ENCODE results near the gene NONO.

The NONO gene

DNA sequence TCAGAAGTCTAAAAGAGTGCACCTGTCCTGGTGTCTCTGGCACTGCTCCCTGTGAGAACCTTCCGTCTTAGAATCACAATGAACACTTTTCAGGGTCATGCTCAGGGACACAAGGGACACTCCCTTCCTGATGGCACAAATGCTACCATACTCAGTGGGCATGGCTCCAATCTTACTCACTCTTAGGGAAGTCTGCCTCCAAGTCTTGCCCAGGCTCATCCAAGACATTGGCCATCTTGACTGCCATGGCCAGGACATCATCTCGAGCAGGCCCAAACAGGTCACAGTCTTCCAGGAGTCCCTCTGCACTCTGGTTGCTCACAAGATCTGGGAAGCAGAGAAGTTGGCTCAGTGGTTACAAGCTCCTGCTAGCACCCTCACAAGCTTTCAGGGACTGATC is 38.3 kb upstream of the NONO start:
- no peak for DNase-seq
- ChIA-PET CTCF (interaction anchor here (1.3 kb wide), 1 partner anchor 9 kb away, joined by 3 read pairs; the partner anchor contains the start of gene ZMYM3), POLR2A (no interaction called here)
- Histone ChIP-seq H3K4me3 (ENCODE audit: control insufficient read depth in 1 of 7, extremely low read depth in 1 of 7, insufficient read depth in 4 of 7, low read depth in 2 of 7, low read length in 6 of 7) (peak overlapping the region in 1 of 7 experiments; percentile 2), H3K9me3 (ENCODE audit: control extremely low read depth in 1 of 5, control insufficient read depth in 4 of 5, insufficient read depth in 2 of 5, low read depth in 1 of 5, low read length in 4 of 5) (peaks cover 0 to under 1% (median 0%) of the 10 kb centered on the region in 5 experiments), H3K4me1 (ENCODE audit: control extremely low read depth in 1 of 4, control insufficient read depth in 4 of 4, insufficient read depth in 4 of 4, low read length in 3 of 4) (no peaks in the 10 kb centered on the region), H3K27ac (ENCODE audit: insufficient read depth in 1 of 2, low read depth in 1 of 2, low read length in 2 of 2, poor library complexity in 1 of 2, severe bottlenecking in 2 of 2) (no peak overlapping the region), H3K27me3 (replicated peaks in 2 of 5; ENCODE audit: control insufficient read depth in 4 of 5, insufficient read depth in 5 of 5, low read length in 4 of 5) (no peaks in the 10 kb centered on the region), H3K36me3 (ENCODE audit: control insufficient read depth in 4 of 4, insufficient read depth in 4 of 4, low read length in 3 of 4) (peaks cover 20 to 96% (median 58%) of the 10 kb centered on the region in 4 experiments)
- 90% methylated on average over 2 of the region's 2 CpGs for WGBS (ENCODE audit: insufficient coverage)

DNA sequence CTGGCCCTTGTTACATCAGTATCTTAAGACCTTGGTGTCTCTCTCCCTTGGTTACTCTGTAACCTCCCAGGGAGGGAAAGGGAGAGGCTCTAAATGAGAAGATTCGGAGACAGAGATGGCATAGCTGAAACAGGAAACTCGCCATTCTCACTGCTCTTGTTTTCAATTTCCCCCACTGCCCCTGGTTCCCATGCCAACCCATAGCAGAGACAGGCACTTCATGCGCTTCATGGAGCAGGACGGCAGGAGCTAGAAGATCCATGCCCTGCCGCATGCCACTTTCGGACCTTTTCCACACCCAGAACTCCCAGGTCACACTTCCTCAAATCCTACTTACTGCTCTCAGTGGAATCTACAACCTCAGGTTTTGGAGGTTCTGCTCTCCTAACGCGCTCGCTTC is 32.6 kb upstream of the NONO start:
- DNase-seq, result no peak
- CTCF ChIA-PET, result no interaction called here
- Histone ChIP-seq H3K27me3 (replicated peaks in 2 of 5; ENCODE audit: control insufficient read depth in 4 of 5, insufficient read depth in 5 of 5, low read length in 4 of 5) (no peaks in the 10 kb centered on the region), H3K27ac (ENCODE audit: insufficient read depth in 1 of 2, low read depth in 1 of 2, low read length in 2 of 2, poor library complexity in 1 of 2, severe bottlenecking in 2 of 2) (peak overlapping the region in 1 of 2 experiments; percentile 39), H3K4me3 (ENCODE audit: control insufficient read depth in 1 of 7, extremely low read depth in 1 of 7, insufficient read depth in 4 of 7, low read depth in 2 of 7, low read length in 6 of 7) (peak overlapping the region in 3 of 7 experiments; percentile 15 to 92 (median 71)), H3K9me3 (ENCODE audit: control extremely low read depth in 1 of 5, control insufficient read depth in 4 of 5, insufficient read depth in 2 of 5, low read depth in 1 of 5, low read length in 4 of 5) (peaks cover 0 to 1% (median 0%) of the 10 kb centered on the region in 5 experiments), H3K4me1 (ENCODE audit: control extremely low read depth in 1 of 4, control insufficient read depth in 4 of 4, insufficient read depth in 4 of 4, low read length in 3 of 4) (peaks cover 0 to 32% (median 29%) of the 10 kb centered on the region in 4 experiments), H3K36me3 (ENCODE audit: control insufficient read depth in 4 of 4, insufficient read depth in 4 of 4, low read length in 3 of 4) (peaks cover 10 to 47% (median 32%) of the 10 kb centered on the region in 4 experiments)
- 50% methylated on average over 3 of the region's 9 CpGs for WGBS (ENCODE audit: insufficient coverage)
- POLR2A ChIA-PET, result no interaction called here

DNA sequence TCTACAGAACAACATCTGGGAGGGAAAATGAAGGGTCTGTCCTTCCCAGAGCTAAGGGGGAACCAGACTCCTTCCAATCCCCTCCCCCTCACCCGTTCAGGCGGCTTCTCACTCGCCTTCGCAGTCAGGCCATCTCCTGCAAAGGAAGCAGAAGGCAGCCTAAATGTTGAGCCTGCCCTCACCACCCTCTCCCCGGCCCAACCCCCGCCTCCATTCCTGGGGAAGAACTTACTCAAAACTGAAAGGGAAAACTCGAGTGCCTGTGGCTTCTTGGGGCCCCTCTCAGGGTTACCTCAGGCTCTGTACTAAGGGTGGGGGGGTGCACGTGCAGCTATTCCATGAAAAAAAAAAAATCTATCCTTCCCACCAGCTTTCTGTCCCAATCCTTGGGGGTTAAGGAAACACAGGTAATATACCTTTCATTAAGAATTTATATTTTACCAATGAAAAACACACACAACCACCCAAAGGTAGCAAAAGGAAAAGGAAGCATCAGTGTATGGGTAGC is 31.9 kb upstream of the NONO start:
- peaks cover 9 to 42% (median 29%) of the 10 kb centered on the region in 4 experiments for H3K36me3 ChIP-seq (ENCODE audit: control insufficient read depth in 4 of 4, insufficient read depth in 4 of 4, low read length in 3 of 4)
- POLR2A ChIA-PET, result no interaction called here
- H3K9me3 ChIP-seq (ENCODE audit: control extremely low read depth in 1 of 5, control insufficient read depth in 4 of 5, insufficient read depth in 2 of 5, low read depth in 1 of 5, low read length in 4 of 5), result peaks cover 0 to 1% (median 0%) of the 10 kb centered on the region in 5 experiments
- H3K4me1 ChIP-seq (ENCODE audit: control extremely low read depth in 1 of 4, control insufficient read depth in 4 of 4, insufficient read depth in 4 of 4, low read length in 3 of 4), result peaks cover 0 to 34% (median 30%) of the 10 kb centered on the region in 4 experiments
- 16% methylated on average over 4 of the region's 8 CpGs for WGBS (ENCODE audit: insufficient coverage)
- CTCF ChIA-PET, result interaction anchor here (0.7 to 1.2 kb wide), 2 partner anchors 24 to 32 kb away, joined by 3 read pairs; partner anchors contain the start of gene NONO
- DNase-seq, result peak in 2 of 3 donors; percentile 48 to 55
- H3K4me3 ChIP-seq (ENCODE audit: control insufficient read depth in 1 of 7, extremely low read depth in 1 of 7, insufficient read depth in 4 of 7, low read depth in 2 of 7, low read length in 6 of 7), result peak overlapping the region in 5 of 7 experiments; percentile 50 to 92 (median 73)
- H3K27ac ChIP-seq (ENCODE audit: insufficient read depth in 1 of 2, low read depth in 1 of 2, low read length in 2 of 2, poor library complexity in 1 of 2, severe bottlenecking in 2 of 2), result peak overlapping the region in 1 of 2 experiments; percentile 39
- H3K27me3 ChIP-seq (replicated peaks in 2 of 5; ENCODE audit: control insufficient read depth in 4 of 5, insufficient read depth in 5 of 5, low read length in 4 of 5), result no peaks in the 10 kb centered on the region

DNA sequence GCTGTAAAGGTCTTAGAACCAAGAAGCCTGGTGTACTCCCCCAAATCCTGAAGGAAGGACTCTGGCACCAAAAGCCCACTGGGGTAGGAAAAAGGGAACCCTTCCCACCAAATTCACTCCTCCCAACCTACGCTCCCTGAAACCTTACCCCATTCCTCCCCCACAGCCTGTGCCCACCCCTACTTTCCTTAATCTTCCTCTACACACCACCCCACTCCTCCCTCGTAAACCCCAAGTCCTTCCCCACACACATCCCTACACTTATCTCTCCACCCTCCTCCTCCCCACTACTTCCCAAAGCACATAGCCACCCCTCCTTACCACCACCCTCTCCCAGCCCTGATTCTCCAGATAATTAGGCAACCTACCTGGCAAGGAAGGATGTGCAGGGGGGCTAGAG is 31.2 kb upstream of the NONO start:
- DNase-seq, result no peak
- H3K9me3 ChIP-seq (ENCODE audit: control extremely low read depth in 1 of 5, control insufficient read depth in 4 of 5, insufficient read depth in 2 of 5, low read depth in 1 of 5, low read length in 4 of 5), result peaks cover 0 to 1% (median 0%) of the 10 kb centered on the region in 5 experiments
- peak overlapping the region in 6 of 7 experiments; percentile 50 to 92 (median 76) for H3K4me3 ChIP-seq (ENCODE audit: control insufficient read depth in 1 of 7, extremely low read depth in 1 of 7, insufficient read depth in 4 of 7, low read depth in 2 of 7, low read length in 6 of 7)
- peaks cover 4 to 35% (median 23%) of the 10 kb centered on the region in 4 experiments for H3K36me3 ChIP-seq (ENCODE audit: control insufficient read depth in 4 of 4, insufficient read depth in 4 of 4, low read length in 3 of 4)
- peak overlapping the region in 1 of 2 experiments; percentile 83 for H3K27ac ChIP-seq (ENCODE audit: insufficient read depth in 1 of 2, low read depth in 1 of 2, low read length in 2 of 2, poor library complexity in 1 of 2, severe bottlenecking in 2 of 2)
- POLR2A ChIA-PET, result no interaction called here
- CTCF ChIA-PET, result interaction anchor here (1.1 to 1.2 kb wide), 3 partner anchors 8 to 72 kb away, joined by 3 read pairs; partner anchors contain the start of gene NONO
- 66% methylated on average over 2 of the region's 2 CpGs for WGBS (ENCODE audit: insufficient coverage)
- peaks cover 0 to 34% (median 30%) of the 10 kb centered on the region in 4 experiments for H3K4me1 ChIP-seq (ENCODE audit: control extremely low read depth in 1 of 4, control insufficient read depth in 4 of 4, insufficient read depth in 4 of 4, low read length in 3 of 4)
- no peaks in the 10 kb centered on the region for H3K27me3 ChIP-seq (replicated peaks in 2 of 5; ENCODE audit: control insufficient read depth in 4 of 5, insufficient read depth in 5 of 5, low read length in 4 of 5)

DNA sequence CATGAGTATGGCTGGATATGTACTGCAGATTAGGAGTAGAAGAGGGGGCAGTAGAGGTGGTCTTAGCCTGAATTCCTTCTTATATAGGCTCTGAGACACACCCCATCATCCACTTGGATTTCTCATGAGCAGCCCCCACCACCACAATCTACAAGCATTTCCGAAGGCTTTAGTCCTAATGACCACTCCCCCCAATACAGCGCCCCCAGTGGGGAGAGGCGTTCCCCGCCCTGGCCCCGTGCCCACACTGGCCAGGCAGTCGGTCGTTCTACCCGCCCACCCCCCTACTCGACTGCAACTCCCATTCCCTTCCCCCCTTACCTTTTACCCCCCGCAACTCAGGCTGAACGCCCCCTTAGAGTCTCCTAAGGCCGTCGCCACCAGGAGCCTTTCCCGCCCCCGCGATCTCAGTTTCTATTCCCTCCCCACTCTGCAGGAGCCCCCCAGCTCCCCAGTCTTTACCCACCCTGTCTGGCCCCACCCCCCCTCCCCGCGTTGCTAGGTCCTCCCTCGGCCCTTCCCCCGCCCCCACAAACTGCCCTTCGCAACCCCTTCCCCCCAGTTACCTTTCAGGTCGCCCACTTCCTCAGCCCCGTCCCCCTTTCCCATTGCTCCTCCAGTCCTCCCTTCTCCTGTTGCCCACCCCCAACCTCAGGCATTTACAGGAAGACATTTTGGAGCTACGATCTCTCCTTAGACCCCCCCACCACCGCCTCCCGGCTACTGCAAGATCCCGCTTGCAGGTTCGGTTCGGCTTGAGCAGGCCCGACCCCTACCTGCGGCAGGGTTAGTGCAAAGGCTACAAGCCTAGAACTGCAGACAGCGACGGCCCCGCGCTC is 30.0 kb upstream of the NONO start:
- ChIA-PET POLR2A (interaction anchor here (1.6 kb wide), 1 partner anchor 112 kb away, joined by 3 read pairs; the partner anchor contains the start of gene TAF1), CTCF (interaction anchor here (1.3 kb wide), 1 partner anchor 14 kb away, joined by 4 read pairs; no protein-coding TSS in a partner anchor)
- Histone ChIP-seq H3K4me1 (ENCODE audit: control extremely low read depth in 1 of 4, control insufficient read depth in 4 of 4, insufficient read depth in 4 of 4, low read length in 3 of 4) (peaks cover 0 to 34% (median 30%) of the 10 kb centered on the region in 4 experiments), H3K4me3 (ENCODE audit: control insufficient read depth in 1 of 7, extremely low read depth in 1 of 7, insufficient read depth in 4 of 7, low read depth in 2 of 7, low read length in 6 of 7) (peak overlapping the region; percentile 60 to 92 (median 75)), H3K9me3 (ENCODE audit: control extremely low read depth in 1 of 5, control insufficient read depth in 4 of 5, insufficient read depth in 2 of 5, low read depth in 1 of 5, low read length in 4 of 5) (peaks cover 0 to 1% (median 0%) of the 10 kb centered on the region in 5 experiments), H3K27me3 (replicated peaks in 2 of 5; ENCODE audit: control insufficient read depth in 4 of 5, insufficient read depth in 5 of 5, low read length in 4 of 5) (no peaks in the 10 kb centered on the region), H3K36me3 (ENCODE audit: control insufficient read depth in 4 of 4, insufficient read depth in 4 of 4, low read length in 3 of 4) (peaks cover 3 to 23% (median 14%) of the 10 kb centered on the region in 4 experiments), H3K27ac (ENCODE audit: insufficient read depth in 1 of 2, low read depth in 1 of 2, low read length in 2 of 2, poor library complexity in 1 of 2, severe bottlenecking in 2 of 2) (peak overlapping the region; percentile 54 to 83)
- peak; percentile 29 to 59 (median 57) for DNase-seq
- WGBS (ENCODE audit: insufficient coverage), result 32% methylated on average over 16 of the region's 35 CpGs

DNA sequence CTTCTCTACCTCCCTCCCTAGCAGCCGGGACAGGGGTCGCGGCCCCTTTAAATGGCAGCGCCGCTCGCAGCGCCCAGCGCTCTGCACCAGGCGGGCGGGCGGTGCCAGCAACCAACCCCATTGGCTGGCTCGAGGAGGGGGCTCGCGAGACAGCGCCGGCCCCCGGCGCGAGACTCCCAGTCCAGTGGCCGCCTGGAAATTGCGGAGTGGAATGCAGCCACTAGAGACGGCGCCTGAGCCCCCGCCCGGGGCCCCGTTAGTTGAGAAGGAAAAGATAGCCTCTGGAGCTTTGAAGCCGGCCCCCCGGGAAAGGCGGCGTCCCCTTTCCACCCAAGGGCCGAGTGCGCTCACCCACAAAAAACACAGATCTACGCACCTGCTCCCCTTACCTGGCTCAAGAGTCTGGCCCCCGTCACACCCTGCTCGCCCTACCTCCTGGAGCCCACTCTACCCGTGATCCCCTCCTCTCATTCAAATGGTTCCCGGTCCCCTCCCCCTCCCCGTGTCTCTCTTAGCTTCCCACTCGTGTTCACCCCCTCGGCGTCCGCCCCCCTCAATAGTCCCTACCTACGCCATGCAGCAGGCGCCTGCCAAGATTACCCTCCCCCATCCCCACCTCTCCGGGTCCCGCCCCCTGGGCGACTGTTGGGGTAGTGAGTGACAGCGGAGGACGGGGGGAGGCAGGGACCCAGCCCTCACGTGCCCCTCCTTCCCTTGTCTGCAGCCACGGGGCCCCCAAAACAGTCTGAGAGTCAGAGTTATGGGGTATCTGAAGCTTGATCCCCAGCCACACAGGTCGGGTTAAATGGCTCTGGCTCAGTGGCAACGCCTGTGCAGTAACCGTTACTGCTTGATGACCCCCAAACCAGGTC is 29.1 kb upstream of the NONO start, which contains the start of gene ZMYM3:
TSS of gene ZMYM3 (minus strand) at position 49 of the 872 bp plus-strand sequence. CDS start 885 bp downstream, outside the sequence.
- Histone ChIP-seq H3K36me3 (ENCODE audit: control insufficient read depth in 4 of 4, insufficient read depth in 4 of 4, low read length in 3 of 4) (peaks cover 0 to 16% (median 10%) of the 10 kb centered on the region in 4 experiments), H3K27ac (ENCODE audit: insufficient read depth in 1 of 2, low read depth in 1 of 2, low read length in 2 of 2, poor library complexity in 1 of 2, severe bottlenecking in 2 of 2) (peak within 1 kb of the TSS; percentile 68 to 83), H3K4me1 (ENCODE audit: control extremely low read depth in 1 of 4, control insufficient read depth in 4 of 4, insufficient read depth in 4 of 4, low read length in 3 of 4) (peaks cover 0 to 34% (median 30%) of the 10 kb centered on the region in 4 experiments), H3K4me3 (ENCODE audit: control insufficient read depth in 1 of 7, extremely low read depth in 1 of 7, insufficient read depth in 4 of 7, low read depth in 2 of 7, low read length in 6 of 7) (peak within 1 kb of the TSS; percentile 60 to 92 (median 75)), H3K9me3 (ENCODE audit: control extremely low read depth in 1 of 5, control insufficient read depth in 4 of 5, insufficient read depth in 2 of 5, low read depth in 1 of 5, low read length in 4 of 5) (peaks cover 0 to 1% (median 0%) of the 10 kb centered on the region in 5 experiments), H3K27me3 (replicated peaks in 2 of 5; ENCODE audit: control insufficient read depth in 4 of 5, insufficient read depth in 5 of 5, low read length in 4 of 5) (no peaks in the 10 kb centered on the region)
- CTCF ChIA-PET, result interaction anchor here (0.8 to 1.3 kb wide), 4 partner anchors 8 to 103 kb away, joined by 3 to 4 read pairs (median 3); partner anchors contain the start of gene NONO
- POLR2A ChIA-PET, result interaction anchor here (0.9 to 1.6 kb wide), 3 partner anchors 29 to 111 kb away, joined by 3 to 6 read pairs (median 5); partner anchors contain the start of genes NONO and TAF1
- DNase-seq, result peak; percentile 84 to 93 (median 91)
- 41% methylated on average over 34 of the region's 54 CpGs for WGBS (ENCODE audit: insufficient coverage)

Measured in common myeloid progenitor, CD34-positive (primary cell).